Ascending aorta (tissue), 2 donors: ENCODE data around the gene NF1. TPM values are rescaled to one million over a fixed set of nuclear protein-coding genes. Genes with fewer than 3 reads are reported as not detected.

Experiments
- DNase-seq, 2 donors: peaks; one replicate each; pipeline ENCODE4 v3.0.0-alpha.2; 2019; ENCODE audit warnings: low spot score in 2 of 2
- H3K27ac ChIP-seq, 2 donors: fragments of 200-600 bp; sonication (generic); one replicate each; pipeline ENCODE4 v1.5.1; 2016 to 2017; ENCODE audit warnings: mild to moderate bottlenecking in 1 of 2
- H3K27me3 ChIP-seq: fragments of 200-600 bp; sonication (generic); one replicate; pipeline ENCODE4 v1.5.1; 2017
- H3K36me3 ChIP-seq, 2 donors: fragments of 200-600 bp; sonication (generic); one replicate each; pipeline ENCODE4 v1.5.1; 2016
- H3K4me1 ChIP-seq, 2 donors: fragments of 200-600 bp; sonication (generic); one replicate each; pipeline ENCODE4 v1.5.1; 2016 to 2017; ENCODE audit warnings: mild to moderate bottlenecking in 1 of 2
- H3K4me3 ChIP-seq, 2 donors: fragments of 200-600 bp; sonication (generic); one replicate each; pipeline ENCODE4 v1.5.1; 2016 to 2017; ENCODE audit warnings: mild to moderate bottlenecking in 1 of 2
- H3K9me3 ChIP-seq, 2 donors: fragments of 200-600 bp; sonication (generic); one replicate each; pipeline ENCODE4 v1.5.1; 2016
- intact Hi-C: fragments of 100-400 bp; cut with DNase I; formaldehyde crosslinking; loops from one replicate; pipeline ENCODE4 v1.15.1; 2023
- total RNA-seq: library from RNA; depleted of rRNA; stranded (reverse); fragments of >200 nt; gene quantifications from one replicate; pipeline ENCODE4 v1.1.0, GENCODE V29; 2016
- TF ChIP-seq, protein P1 (sequence below), 3 experiments: fragments of 200-600 bp in 2 of 3; fragments of 450-650 bp in 1 of 3; sonication (generic) in 2 of 3; IDR thresholded peaks; one replicate each; pipeline ENCODE4 v1.5.1; 2016 to 2019; ENCODE audit warnings: antibody characterized with exemption in 3 of 3, mild to moderate bottlenecking in 1 of 3, moderate library complexity in 1 of 3

NF1 gene
- total RNA-seq, 1 donor from 2014 or later: 25.0 TPM

DNA sequence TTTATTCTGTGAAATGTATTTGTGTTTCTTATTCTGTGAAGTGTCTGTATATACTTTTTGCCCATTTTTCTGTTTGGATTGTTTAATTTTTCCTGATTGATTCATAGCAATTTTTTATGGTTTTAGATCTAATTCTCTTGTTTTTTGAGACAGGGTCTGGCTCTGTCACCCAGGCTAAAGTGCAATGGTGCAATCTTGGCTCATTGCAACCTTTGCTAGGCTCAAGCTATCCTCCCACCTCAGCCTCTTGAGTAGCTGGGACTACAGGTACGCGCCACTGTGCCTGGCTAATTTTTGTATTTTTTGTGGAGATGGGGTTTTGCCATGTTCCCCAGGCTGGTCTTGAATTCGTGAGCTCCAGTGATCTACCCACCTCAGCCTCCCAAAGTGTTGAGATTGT is 31.5 kb downstream of the NF1 start:
- Histone ChIP-seq H3K4me1 (peaks cover 0 to 4% of the 10 kb centered on the region in 2 donors), H3K27me3 (no peaks in the 10 kb centered on the region), H3K27ac (no peak overlapping the region), H3K4me3 (no peak overlapping the region), H3K9me3 (no peaks in the 10 kb centered on the region), H3K36me3 (no peaks in the 10 kb centered on the region)
- TF ChIP-seq, protein P1, sequence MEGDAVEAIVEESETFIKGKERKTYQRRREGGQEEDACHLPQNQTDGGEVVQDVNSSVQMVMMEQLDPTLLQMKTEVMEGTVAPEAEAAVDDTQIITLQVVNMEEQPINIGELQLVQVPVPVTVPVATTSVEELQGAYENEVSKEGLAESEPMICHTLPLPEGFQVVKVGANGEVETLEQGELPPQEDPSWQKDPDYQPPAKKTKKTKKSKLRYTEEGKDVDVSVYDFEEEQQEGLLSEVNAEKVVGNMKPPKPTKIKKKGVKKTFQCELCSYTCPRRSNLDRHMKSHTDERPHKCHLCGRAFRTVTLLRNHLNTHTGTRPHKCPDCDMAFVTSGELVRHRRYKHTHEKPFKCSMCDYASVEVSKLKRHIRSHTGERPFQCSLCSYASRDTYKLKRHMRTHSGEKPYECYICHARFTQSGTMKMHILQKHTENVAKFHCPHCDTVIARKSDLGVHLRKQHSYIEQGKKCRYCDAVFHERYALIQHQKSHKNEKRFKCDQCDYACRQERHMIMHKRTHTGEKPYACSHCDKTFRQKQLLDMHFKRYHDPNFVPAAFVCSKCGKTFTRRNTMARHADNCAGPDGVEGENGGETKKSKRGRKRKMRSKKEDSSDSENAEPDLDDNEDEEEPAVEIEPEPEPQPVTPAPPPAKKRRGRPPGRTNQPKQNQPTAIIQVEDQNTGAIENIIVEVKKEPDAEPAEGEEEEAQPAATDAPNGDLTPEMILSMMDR (IDR thresholded peaks at IDR 0.05): no peak
- no peak for DNase-seq
- intact Hi-C loops: no loop called here

DNA sequence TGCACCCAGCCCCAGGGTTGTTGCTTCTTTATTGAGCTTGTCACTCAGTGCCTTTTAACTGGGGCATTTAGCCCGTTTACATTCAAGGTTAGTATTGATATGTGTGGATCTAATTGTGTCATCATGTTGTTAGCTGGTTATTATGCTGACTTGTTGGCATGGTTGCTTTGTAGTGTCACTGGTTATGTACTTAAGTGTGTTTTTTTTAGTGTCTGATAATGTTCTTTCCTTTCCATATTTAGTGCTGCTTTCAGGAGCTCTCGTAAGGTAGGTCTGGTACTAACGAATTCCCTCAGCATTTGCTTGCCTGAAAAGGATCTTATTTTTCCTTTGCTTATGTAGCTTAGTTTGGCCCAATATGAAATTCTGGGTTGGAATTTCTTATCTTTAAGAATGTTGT is 33.5 kb downstream of the NF1 start:
- no peak overlapping the region for H3K4me3 ChIP-seq
- no peaks in the 10 kb centered on the region for H3K27me3 ChIP-seq
- no peak overlapping the region for H3K27ac ChIP-seq
- H3K9me3 ChIP-seq: no peaks in the 10 kb centered on the region
- peaks cover 0 to 4% of the 10 kb centered on the region in 2 donors for H3K4me1 ChIP-seq
- TF ChIP-seq, protein P1 (IDR thresholded peaks at IDR 0.05): no peak
- H3K36me3 ChIP-seq: peaks cover 0 to 2% of the 10 kb centered on the region in 2 donors
- DNase-seq: no peak
- intact Hi-C loops: no loop called here

DNA sequence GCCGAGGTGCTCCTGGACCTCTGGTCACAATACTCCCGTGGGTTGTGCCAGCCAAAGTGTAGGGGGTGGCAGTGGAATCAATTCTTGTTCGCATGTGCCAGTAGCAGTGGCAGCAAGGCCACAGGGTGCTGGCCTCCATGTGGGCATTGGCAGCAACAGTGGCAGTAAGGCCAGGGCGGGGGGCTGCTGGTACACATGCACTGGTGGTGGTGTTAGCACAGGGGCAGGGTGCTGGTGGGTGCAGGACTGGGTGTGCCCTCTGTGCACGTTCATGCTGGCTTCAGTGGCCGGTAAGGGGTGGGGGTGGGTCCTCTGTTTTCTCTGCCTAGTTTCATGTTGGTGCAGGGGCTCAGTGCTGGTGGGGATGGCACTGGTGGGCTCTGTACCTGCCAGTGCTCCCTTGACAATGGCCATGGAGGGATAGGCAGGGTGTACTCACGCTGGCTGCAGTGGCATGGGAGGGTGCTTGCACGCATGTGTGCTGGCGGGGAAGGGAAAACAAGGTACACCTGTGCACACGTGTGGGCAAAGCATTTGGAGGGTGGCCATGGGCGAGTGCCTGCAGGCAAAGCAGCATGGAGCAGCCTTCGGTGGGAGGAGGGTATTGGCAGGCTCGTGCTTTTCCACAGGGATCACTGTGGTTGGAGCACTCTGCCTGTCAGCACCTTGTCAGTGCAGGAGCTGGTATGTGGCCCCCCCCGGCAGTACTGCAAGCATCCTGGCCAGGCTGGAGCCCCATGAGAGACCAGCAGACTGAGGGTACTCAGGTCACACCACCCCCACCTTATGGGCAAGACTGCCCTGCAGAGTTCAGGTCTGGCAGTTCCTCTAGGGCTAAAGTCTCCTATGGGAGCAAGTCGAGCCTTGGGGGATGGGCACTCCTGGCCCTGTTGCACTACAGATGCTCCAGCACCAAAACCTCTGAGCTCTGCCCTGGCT is 35.8 kb downstream of the NF1 start:
- TF ChIP-seq, protein P1 (IDR thresholded peaks at IDR 0.05): no peak
- Histone ChIP-seq H3K36me3 (peaks cover 0 to 2% of the 10 kb centered on the region in 2 donors), H3K27me3 (no peaks in the 10 kb centered on the region), H3K4me1 (peaks cover 0 to 4% of the 10 kb centered on the region in 2 donors), H3K9me3 (no peaks in the 10 kb centered on the region), H3K4me3 (no peak overlapping the region), H3K27ac (no peak overlapping the region)
- DNase-seq: no peak
- intact Hi-C loops: no loop called here

DNA sequence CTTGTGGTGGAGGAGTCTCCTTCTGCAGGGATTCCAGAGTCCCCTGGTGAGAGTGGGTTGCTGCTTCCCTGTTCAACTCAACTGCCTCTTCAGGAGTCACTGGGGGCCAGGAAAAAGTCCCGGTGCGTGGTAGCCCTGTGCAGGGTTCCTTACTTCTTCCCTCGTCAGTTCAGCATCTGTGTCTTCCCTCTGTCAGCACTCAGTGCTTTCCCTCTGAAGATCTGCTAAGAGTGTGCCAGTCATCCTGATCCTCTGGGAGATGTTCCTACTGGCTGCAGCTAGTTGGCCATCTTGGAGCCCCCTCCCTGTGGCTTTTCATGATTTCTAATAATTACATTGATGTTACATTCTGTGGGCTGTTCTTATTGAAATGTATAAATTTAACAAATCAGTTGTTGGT is 36.5 kb downstream of the NF1 start:
- Histone ChIP-seq H3K27me3 (no peaks in the 10 kb centered on the region), H3K4me3 (no peak overlapping the region), H3K36me3 (peaks cover under 1 to 2% of the 10 kb centered on the region in 2 donors), H3K9me3 (no peaks in the 10 kb centered on the region), H3K4me1 (peaks cover 0 to 4% of the 10 kb centered on the region in 2 donors), H3K27ac (no peak overlapping the region)
- intact Hi-C loops: no loop called here
- DNase-seq: no peak
- TF ChIP-seq, protein P1 (IDR thresholded peaks at IDR 0.05): no peak

DNA sequence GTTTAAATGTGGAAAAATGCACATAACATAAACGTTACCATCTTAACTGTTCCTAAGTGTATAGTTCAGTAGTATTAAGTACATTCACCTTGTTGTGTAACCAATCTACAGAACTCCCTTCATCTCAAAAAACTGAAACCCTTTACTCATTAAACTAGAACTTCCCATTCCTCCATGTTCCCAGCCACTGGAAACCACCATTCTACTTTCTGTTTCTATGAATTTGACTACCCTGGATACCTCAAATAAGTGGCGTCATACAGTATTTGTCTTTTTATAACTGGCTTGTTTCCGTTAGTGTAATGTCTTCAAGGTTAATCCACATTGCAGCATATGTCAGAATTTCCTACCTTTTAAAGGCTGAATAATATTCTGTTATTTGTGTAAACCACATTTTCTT is 38.2 kb downstream of the NF1 start:
- intact Hi-C loops: no loop called here
- Histone ChIP-seq H3K27me3 (no peaks in the 10 kb centered on the region), H3K4me3 (no peak overlapping the region), H3K36me3 (peaks cover 2 to 12% of the 10 kb centered on the region in 2 donors), H3K4me1 (peaks cover 0 to 4% of the 10 kb centered on the region in 2 donors), H3K9me3 (no peaks in the 10 kb centered on the region), H3K27ac (no peak overlapping the region)
- no peak for DNase-seq
- TF ChIP-seq, protein P1 (IDR thresholded peaks at IDR 0.05): no peak
